K562 (cell line): ENCODE results near the gene NEMP1. TPM values are rescaled to one million over a fixed set of nuclear protein-coding genes. Genes with fewer than 3 reads are reported as not detected.

Source experiments
- BACH1 ChIP-seq: fragments of 200-800 bp; sonication (Bioruptor generic); IDR thresholded peaks from 2 replicates; pipeline ENCODE4 v1.6.1; 2016; ENCODE audit warnings: missing genetic modification characterization, missing compliant biosample characterization
- BRD9 ChIP-seq: fragments of 450-650 bp; IDR thresholded peaks from 2 replicates; pipeline ENCODE4 v1.6.1; 2018; ENCODE audit warnings: low read depth; ENCODE audit not compliant: partially characterized antibody
- CREBBP ChIP-seq: IDR thresholded peaks from one replicate; pipeline ENCODE4 v1.6.1; 2012; ENCODE audit warnings: low read depth, mild to moderate bottlenecking, control low read depth, inconsistent platforms, low read length
- E2F8 ChIP-seq: fragments of 450-650 bp; IDR thresholded peaks from 2 replicates; pipeline ENCODE4 v1.7.1; 2018; ENCODE audit warnings: mild to moderate bottlenecking, low read depth; ENCODE audit not compliant: partially characterized antibody
- EP300 ChIP-seq: IDR thresholded peaks from 2 replicates; pipeline ENCODE4 v1.6.1; 2012; ENCODE audit warnings: low read length, improper control_type of control experiment
- FOS ChIP-seq: IDR thresholded peaks from 3 replicates; pipeline ENCODE4 v1.6.1; 2011; ENCODE audit not compliant: insufficient read length; ENCODE audit errors: extremely low read depth
- HES1 ChIP-seq: fragments of 450-650 bp; IDR thresholded peaks from 2 replicates; pipeline ENCODE4 v1.6.1; 2016; ENCODE audit warnings: low read depth, mild to moderate bottlenecking, moderate library complexity
- MECOM ChIP-seq: fragments of 250-450 bp; sonication (Bioruptor Pico); IDR thresholded peaks from 2 replicates; pipeline ENCODE4 v1.8.0; 2022; ENCODE audit warnings: inconsistent platforms
- NFIX ChIP-seq: fragments of 250-450 bp; sonication (Bioruptor Pico); IDR thresholded peaks from 2 replicates; pipeline ENCODE4 v1.4.0; 2020; ENCODE audit warnings: low read depth, mild to moderate bottlenecking, moderate library complexity
- NFRKB ChIP-seq: fragments of 450-650 bp; IDR thresholded peaks from 2 replicates; pipeline ENCODE4 v1.6.1; 2016; ENCODE audit warnings: low read depth
- PHF21A ChIP-seq: fragments of 450-650 bp; IDR thresholded peaks from 2 replicates; pipeline ENCODE4 v1.6.1; 2017; ENCODE audit warnings: low read depth, borderline replicate concordance
- RB1 ChIP-seq: fragments of 450-650 bp; IDR thresholded peaks from 2 replicates; pipeline ENCODE4 v1.6.1; 2017; ENCODE audit warnings: low read depth, mild to moderate bottlenecking
- SMARCC2 ChIP-seq: fragments of 450-650 bp; IDR thresholded peaks from 2 replicates; pipeline ENCODE4 v1.6.1; 2017; ENCODE audit warnings: antibody characterized with exemption, moderate library complexity, mild to moderate bottlenecking, low read depth
- SMARCE1 ChIP-seq: fragments of 450-650 bp; IDR thresholded peaks from 2 replicates; pipeline ENCODE4 v1.7.1; 2016; ENCODE audit warnings: mild to moderate bottlenecking
- THRAP3 ChIP-seq: fragments of 450-650 bp; IDR thresholded peaks from 2 replicates; pipeline ENCODE4 v1.6.1; 2016; ENCODE audit warnings: mild to moderate bottlenecking, inconsistent platforms, borderline replicate concordance
- TRIM25 ChIP-seq: fragments of 450-650 bp; IDR thresholded peaks from 2 replicates; pipeline ENCODE4 v1.7.0; 2016; ENCODE audit warnings: borderline replicate concordance
- XRCC5 ChIP-seq: fragments of 200-400 bp; formaldehyde crosslinking; IDR thresholded peaks from 2 replicates; pipeline ENCODE4 v1.6.1; 2017; ENCODE audit warnings: low read depth, mild to moderate bottlenecking, low read length
- ZNF274 ChIP-seq: IDR thresholded peaks from 2 replicates; pipeline ENCODE4 v1.6.1; 2011; ENCODE audit warnings: low read depth, mild to moderate bottlenecking, low read length, moderate library complexity, borderline replicate concordance
- ZNF609 ChIP-seq: sonication (generic); formaldehyde crosslinking; IDR thresholded peaks from 2 replicates; pipeline ENCODE4 v1.8.1; 2023; ENCODE audit warnings: missing genetic modification reagents, mild to moderate bottlenecking, borderline replicate concordance
- polyA plus RNA-seq, 8 experiments: library from polyadenylated mRNA; depleted of rRNA in 4 of 8; stranded (reverse) in 5 of 8; unstranded in 3 of 8; fragments of >200 nt; fragmentation: Nextera tagmentation in 2 of 8; fragmentation: Illumina TruSeq in 1 of 8; extraction: Ambion mirVana in 2 of 8; extraction: Trizol in 1 of 8; gene quantifications; 2 replicates each; pipeline versions ENCODE4 v1.2.1 to v1.2.3, GENCODE V29; 2011 to 2014; ENCODE audit warnings: inconsistent platforms in 1 of 8, missing spikeins in 1 of 8
- total RNA-seq, 7 experiments: library from RNA; depleted of rRNA in 6 of 7; stranded (reverse); fragments of >200 nt in 6 of 7; fragmentation: Illumina TruSeq in 2 of 7; extraction: Trizol in 2 of 7; gene quantifications; 2 replicates each; pipeline versions ENCODE4 v1.2.1 to v1.2.3, GENCODE V29; 2011 to 2021; ENCODE audit warnings: low replicate concordance in 1 of 7

Gene NEMP1
- total and polyA plus RNA-seq, 9 of the 15 experiments (the other 6 are each of a cell fraction or from before 2014, with no cell fraction given) = 9.5 to 82.2 (median 41.2) TPM

- TF ChIP-seq E2F8 (no peak), SMARCE1 (0 out of 2 replicates have a peak, but pooled peaks have one; percentile 10), ZNF609 (no peak), TRIM25 (no peak), XRCC5 (no peak), BACH1 (0 out of 2 replicates have a peak, but pooled peaks have one; percentile 7), FOS (no peak), MECOM (CRISPR knock-in tag) (no peak), RB1 (peak; percentile 38; the same call in 1 of the 2 replicates), NFRKB (peak; percentile 29; the same call in 1 of the 2 replicates), CREBBP (no peak), THRAP3 (no peak), BRD9 (peak; percentile 36), NFIX (CRISPR knock-in tag) (no peak), EP300 (peak; percentile 30; the same call in 1 of the 2 replicates), PHF21A (peak; percentile 44; the same call in 1 of the 2 replicates), SMARCC2 (no peak), HES1 (no peak), ZNF274 (no peak)
Observed at GRCh38 chr12:57086493-57087009, 8.0 kb upstream of the NEMP1 start (continued).
